AG10803 (cell line): ENCODE measurements around the gene ADAT3.
A peak's percentile ranks its signal among the peaks of the same experiment; 100 is the strongest.

Experiments used
- DNase-seq: peaks from one replicate; pipeline ENCODE4 v3.0.0; 2010; ENCODE audit warnings: low read depth
- H3K4me3 ChIP-seq: 2 replicates; pipeline ENCODE4 v1.5.1; 2011; ENCODE audit warnings: mild to moderate bottlenecking, low read length, control low read depth
- TF ChIP-seq, protein P1 (sequence below): conservative IDR thresholded peaks from 2 replicates; pipeline ENCODE4 v1.5.1; 2011; ENCODE audit warnings: mild to moderate bottlenecking, low read length, control low read depth, inconsistent platforms

Gene ADAT3

DNA sequence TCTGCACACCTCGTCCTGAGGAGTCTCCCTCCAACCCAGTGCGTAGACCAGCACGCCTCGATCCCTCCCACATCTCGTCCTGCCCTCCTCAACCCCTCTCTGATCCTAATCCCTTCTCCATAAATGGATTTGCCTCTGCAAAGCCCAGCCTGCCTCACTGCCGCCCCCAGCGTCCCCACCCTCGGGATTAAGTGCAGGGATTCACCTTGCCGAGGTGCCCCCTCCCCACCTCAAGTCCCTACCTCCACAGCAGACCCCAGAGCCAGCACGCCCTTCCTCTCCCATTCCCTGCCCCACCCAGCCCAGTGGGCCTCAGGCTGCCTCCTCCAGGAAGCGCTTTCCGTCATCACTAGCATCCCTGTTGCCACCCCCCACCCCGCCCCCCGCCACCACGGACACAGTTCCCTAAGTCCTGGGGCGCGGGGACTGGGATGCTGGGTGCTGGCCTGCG lies 45.8 kb upstream of the ADAT3 start:
- DNase-seq, result no peak
- peak overlapping the region; percentile 80 for H3K4me3 ChIP-seq
- TF ChIP-seq, protein P1, sequence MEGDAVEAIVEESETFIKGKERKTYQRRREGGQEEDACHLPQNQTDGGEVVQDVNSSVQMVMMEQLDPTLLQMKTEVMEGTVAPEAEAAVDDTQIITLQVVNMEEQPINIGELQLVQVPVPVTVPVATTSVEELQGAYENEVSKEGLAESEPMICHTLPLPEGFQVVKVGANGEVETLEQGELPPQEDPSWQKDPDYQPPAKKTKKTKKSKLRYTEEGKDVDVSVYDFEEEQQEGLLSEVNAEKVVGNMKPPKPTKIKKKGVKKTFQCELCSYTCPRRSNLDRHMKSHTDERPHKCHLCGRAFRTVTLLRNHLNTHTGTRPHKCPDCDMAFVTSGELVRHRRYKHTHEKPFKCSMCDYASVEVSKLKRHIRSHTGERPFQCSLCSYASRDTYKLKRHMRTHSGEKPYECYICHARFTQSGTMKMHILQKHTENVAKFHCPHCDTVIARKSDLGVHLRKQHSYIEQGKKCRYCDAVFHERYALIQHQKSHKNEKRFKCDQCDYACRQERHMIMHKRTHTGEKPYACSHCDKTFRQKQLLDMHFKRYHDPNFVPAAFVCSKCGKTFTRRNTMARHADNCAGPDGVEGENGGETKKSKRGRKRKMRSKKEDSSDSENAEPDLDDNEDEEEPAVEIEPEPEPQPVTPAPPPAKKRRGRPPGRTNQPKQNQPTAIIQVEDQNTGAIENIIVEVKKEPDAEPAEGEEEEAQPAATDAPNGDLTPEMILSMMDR, result no peak

DNA sequence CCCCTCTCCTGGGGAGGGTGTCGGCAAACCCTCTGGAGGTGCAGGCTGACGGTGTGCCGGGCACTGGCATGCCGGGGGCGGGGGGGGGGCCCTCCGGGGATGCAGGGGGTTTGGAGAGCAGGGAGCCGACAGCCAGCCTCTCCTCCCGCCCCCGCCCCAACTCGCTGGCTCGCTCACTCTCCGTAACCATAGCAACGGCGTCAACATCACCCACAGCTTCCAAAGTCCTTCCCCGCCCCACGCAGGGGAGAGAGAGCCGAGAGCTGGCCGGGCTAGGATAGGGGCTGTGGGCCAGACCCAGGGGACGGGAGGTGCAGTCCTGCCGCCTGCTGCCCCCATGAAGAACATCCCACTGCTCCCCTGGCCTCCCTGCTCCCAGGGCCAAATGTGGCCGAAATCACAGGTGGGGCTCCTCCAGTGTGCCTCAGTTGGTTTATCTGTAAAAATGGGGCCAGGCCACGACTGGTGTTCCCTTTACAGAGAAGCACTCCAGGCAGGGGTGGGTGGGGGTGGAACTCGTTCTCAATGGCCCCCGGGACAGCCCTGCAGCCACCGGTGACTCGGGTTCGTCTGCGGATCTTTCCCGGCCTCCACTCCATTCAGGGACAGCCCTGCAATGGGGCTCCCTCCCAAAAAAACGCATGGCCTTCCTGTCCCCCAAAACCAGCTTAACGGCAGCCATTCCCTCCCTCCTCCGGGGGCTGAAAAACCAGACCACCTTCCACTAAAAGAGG lies 45.0 kb upstream of the ADAT3 start:
- TF ChIP-seq, protein P1, result no peak
- DNase-seq, result peak; percentile 78
- H3K4me3 ChIP-seq, result peak overlapping the region; percentile 80

DNA sequence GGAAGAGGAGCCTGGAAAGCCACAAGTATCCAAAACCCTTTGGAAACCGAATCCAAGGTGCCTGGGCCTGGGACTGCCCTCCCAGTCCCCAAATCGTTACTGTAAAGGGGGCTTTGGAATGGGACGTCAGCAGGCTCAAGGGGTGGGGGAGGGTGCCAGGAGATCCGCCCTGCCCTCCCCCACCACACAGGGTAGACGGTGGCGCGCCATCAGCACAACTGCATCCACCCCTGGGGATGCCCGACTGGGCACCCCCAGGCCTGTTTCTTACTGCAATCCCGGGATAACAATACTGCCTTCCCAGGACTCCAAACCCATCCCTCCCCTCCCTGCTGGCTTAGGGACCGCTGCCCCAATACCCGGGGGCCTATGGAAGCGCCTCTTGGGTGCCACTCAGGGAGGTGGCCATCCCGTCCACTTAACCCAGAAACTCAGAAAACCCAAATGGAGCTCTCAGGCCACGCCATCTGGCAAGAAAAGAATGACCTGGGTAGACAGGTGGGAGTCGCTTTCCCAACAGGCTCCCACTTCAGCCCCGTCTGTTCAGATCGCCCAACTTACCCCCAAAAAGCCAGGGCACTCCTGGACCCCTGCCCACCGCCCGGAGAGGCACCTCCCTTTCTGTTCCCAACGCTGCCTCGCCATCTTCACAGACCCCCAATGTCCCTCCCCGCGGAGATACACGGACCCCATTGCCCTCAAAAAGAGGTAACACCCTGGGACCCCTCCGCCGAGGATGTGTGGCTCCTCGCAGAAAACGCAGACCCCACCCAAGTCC lies 44.2 kb upstream of the ADAT3 start:
- peak overlapping the region; percentile 80 for H3K4me3 ChIP-seq
- TF ChIP-seq, protein P1, result no peak
- no peak for DNase-seq

DNA sequence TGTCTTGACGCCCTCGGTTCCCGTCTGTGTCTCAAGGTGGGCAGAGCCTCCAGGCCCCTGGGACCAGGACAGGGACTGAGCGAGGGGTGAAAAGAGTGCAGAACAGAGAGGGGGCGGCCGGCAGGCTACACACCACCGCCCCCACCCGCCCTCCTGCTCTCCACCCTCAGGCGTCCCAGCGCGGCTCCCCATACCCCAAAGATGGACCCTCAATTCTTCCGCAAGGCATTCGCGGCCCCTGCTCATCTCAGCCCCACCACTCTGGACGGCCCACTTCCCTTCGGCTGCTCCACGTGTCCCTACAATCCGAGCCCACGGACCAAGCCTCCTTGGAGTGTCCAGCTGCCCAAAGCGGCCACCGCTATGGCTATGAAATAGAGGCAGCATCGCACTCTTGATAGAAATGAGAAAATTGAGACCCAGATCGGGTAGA lies 43.6 kb upstream of the ADAT3 start:
- peak overlapping the region; percentile 80 for H3K4me3 ChIP-seq
- no peak for DNase-seq
- TF ChIP-seq, protein P1, result no peak

DNA sequence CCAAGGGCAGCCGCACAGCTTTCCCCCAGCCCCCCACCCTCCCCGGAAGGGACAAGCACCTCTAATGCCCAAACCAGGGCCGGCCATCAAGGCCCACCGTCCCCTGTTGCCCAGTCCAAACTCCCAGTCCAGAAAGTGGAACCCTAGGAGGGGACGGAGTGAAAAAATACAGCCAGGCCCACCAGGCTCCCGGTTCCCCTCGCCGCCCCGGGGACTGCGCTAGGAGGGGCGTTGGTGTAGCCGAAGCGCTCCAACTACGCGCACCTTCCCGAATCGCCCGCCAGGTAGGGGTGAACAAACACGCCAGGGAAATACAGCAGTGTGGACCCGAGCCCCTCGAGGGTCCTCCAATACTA lies 43.2 kb upstream of the ADAT3 start:
- DNase-seq, result no peak
- TF ChIP-seq, protein P1, result no peak
- H3K4me3 ChIP-seq, result peak overlapping the region; percentile 80

DNA sequence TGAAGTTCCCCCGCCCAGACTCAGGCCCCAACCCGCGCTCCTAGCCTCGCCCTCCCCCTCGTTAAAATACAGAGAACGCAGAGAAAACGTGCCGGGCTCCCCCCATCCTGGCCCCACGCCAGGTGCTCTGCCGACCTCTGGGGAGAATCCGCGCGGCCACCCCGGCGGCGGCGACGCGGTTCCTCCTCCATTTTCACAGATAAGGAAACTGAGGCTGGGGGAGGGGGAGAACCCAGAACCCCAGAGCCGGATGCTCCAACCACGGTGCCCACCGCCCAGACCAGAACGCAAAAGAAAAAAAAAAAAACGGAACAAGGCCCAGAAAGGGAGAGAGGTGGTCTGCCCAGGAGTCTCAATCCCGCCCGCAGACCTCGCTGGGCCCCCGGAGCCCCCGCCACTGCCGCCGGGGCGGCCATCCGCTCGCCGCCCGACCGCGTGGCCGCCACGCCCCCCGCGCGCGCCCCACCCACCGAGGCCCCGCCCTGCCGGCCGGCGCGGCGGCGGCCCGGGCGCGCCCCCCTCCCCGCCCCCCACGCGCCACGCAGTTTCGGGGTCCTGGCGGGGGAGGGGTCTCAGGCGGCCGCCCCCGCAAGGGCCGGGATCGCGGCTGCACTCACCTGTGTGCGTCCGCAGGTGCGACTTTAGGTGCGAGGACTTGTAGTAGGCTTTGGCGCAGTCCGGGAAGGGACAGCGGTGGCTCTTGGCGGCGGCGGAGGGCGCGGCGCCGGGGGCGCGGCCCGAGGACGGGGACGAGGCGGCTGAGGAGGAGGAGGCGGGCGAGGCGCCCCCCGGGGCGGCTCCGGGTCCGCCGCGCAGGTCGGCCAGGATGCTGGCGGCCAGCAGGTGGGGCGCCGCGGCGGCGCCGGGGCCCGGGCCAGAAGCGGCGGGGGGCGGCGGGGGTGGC lies 42.5 kb upstream of the ADAT3 start:
- TF ChIP-seq, protein P1, result no peak
- H3K4me3 ChIP-seq, result peak overlapping the region; percentile 80
- DNase-seq, result no peak
